B cell (primary cell): ENCODE data around the gene RPL13A. TPM values are rescaled to one million over a fixed set of nuclear protein-coding genes. Genes with fewer than 3 reads are reported as not detected.

ENCODE experiments used
- ATAC-seq: fragments of 200-7000 bp; cut with Tn5 transposase; one replicate; pipeline ENCODE4 v1.10.0; 2021; ENCODE audit warnings: low read depth, mild to moderate bottlenecking, moderate number of reproducible peaks, moderate library complexity
- CTCF ChIA-PET: fragments of 350-600 bp; sonication (Branson Sonifier 250); formaldehyde crosslinking; loops from one replicate; lab custom pipeline; 2021; ENCODE audit warnings: antibody characterized with exemption, inconsistent platforms; lab: Charles Lee
- POLR2A ChIA-PET: fragments of 350-600 bp; sonication (Branson Sonifier 250); formaldehyde crosslinking; loops from one replicate; lab custom pipeline; 2021; ENCODE audit warnings: antibody characterized with exemption; lab: Charles Lee
- DNase-seq: peaks from one replicate; pipeline ENCODE4 v3.0.0; 2013
- H2AFZ ChIP-seq: 2 replicates; pipeline ENCODE4 v1.6.1; 2012; ENCODE audit warnings: mild to moderate bottlenecking, low read depth, low read length; ENCODE audit not compliant: insufficient read depth, poor library complexity, severe bottlenecking
- H3K27ac ChIP-seq, 2 donors: 1 replicate in 1 of 2; 2 replicates in 1 of 2; pipeline ENCODE4 v1.5.1; 2012 to 2013; ENCODE audit warnings: low read length in 2 of 2, mild to moderate bottlenecking in 2 of 2, moderate library complexity in 1 of 2
- H3K27me3 ChIP-seq, 4 experiments: fragments of 200-600 bp in 1 of 4; sonication (generic) in 1 of 4; replicated peaks in 1 of 4; 1 replicate in 2 of 4; 2 replicates in 2 of 4; pipeline versions ENCODE4 v1.6.1 to v1.7.0; 2013 to 2016; ENCODE audit warnings: low read length in 3 of 4, mild to moderate bottlenecking in 2 of 4, mixed read lengths in 1 of 4, moderate library complexity in 1 of 4; ENCODE audit not compliant: insufficient read depth in 4 of 4, control insufficient read depth in 3 of 4; ENCODE audit errors: control extremely low read depth in 1 of 4
- H3K36me3 ChIP-seq, 2 experiments: replicated peaks in 1 of 2; 1 replicate in 1 of 2; 2 replicates in 1 of 2; pipeline versions ENCODE4 v1.6.1 to v1.7.1; 2013; ENCODE audit warnings: low read length in 1 of 2; ENCODE audit not compliant: insufficient read depth in 2 of 2, control insufficient read depth in 1 of 2; ENCODE audit errors: control extremely low read depth in 1 of 2, extremely low read depth in 1 of 2
- H3K4me1 ChIP-seq, 2 donors: fragments of 200-600 bp in 1 of 2; sonication (generic) in 1 of 2; 1 replicate in 1 of 2; 2 replicates in 1 of 2; pipeline versions ENCODE4 v1.5.1 to v1.6.1; 2013 to 2017; ENCODE audit warnings: low read length in 2 of 2; ENCODE audit not compliant: control insufficient read depth in 2 of 2, insufficient read depth in 2 of 2
- H3K4me2 ChIP-seq: replicated peaks from 2 replicates; pipeline ENCODE3; 2012; ENCODE audit warnings: mild to moderate bottlenecking, low read depth, low read length; ENCODE audit not compliant: poor library complexity, severe bottlenecking
- H3K4me3 ChIP-seq, 5 experiments: fragments of 200-600 bp in 1 of 5; sonication (generic) in 1 of 5; 1 replicate in 3 of 5; 2 replicates in 2 of 5; pipeline versions ENCODE4 v1.5.1 to v1.7.0; 2011 to 2016; ENCODE audit warnings: low read length in 4 of 5, mild to moderate bottlenecking in 4 of 5, low read depth in 2 of 5, control low read depth in 1 of 5, moderate library complexity in 1 of 5; ENCODE audit not compliant: insufficient read depth in 1 of 5; ENCODE audit errors: control extremely low read depth in 1 of 5, extremely low read depth in 1 of 5
- H3K79me2 ChIP-seq: fragments of 200-600 bp; sonication (generic); one replicate; pipeline ENCODE4 v1.6.0; 2016; ENCODE audit warnings: low read length; ENCODE audit not compliant: control insufficient read depth, insufficient read depth
- H3K9ac ChIP-seq: fragments of 200-600 bp; sonication (generic); 2 replicates; pipeline ENCODE4 v1.6.1; 2017; ENCODE audit warnings: mild to moderate bottlenecking, low read length, moderate library complexity
- H3K9me3 ChIP-seq, 3 donors: one replicate each; pipeline versions ENCODE4 v1.6.1 to v1.7.1; 2013; ENCODE audit warnings: low read length in 2 of 3; ENCODE audit not compliant: control insufficient read depth in 2 of 3, insufficient read depth in 1 of 3; ENCODE audit errors: control extremely low read depth in 1 of 3
- H4K20me1 ChIP-seq: 2 replicates; pipeline ENCODE4 v1.6.0; 2012; ENCODE audit warnings: mild to moderate bottlenecking, low read length; ENCODE audit not compliant: insufficient read depth, control insufficient read depth, poor library complexity, severe bottlenecking
- H3K27ac Mint-ChIP-seq: one replicate; pipeline ENCODE4 v1.8.0; 2021; ENCODE audit warnings: mixed read lengths
- H3K27me3 Mint-ChIP-seq: one replicate; pipeline ENCODE4 v1.8.0; 2021; ENCODE audit warnings: mixed read lengths
- H3K4me1 Mint-ChIP-seq: one replicate; pipeline ENCODE4 v1.8.0; 2021; ENCODE audit warnings: mixed read lengths
- H3K4me3 Mint-ChIP-seq: one replicate; pipeline ENCODE4 v1.8.0; 2021; ENCODE audit warnings: mixed read lengths
- H3K9me3 Mint-ChIP-seq: one replicate; pipeline ENCODE4 v1.8.0; 2022; ENCODE audit warnings: mixed read lengths; ENCODE audit not compliant: insufficient read depth
- EZH2 ChIP-seq: IDR thresholded peaks from 2 replicates; pipeline ENCODE4 v1.6.1; 2012; ENCODE audit warnings: borderline replicate concordance, low read depth, mild to moderate bottlenecking, moderate library complexity, low read length; ENCODE audit not compliant: insufficient read depth, poor library complexity, severe bottlenecking
- WGBS: methylation state at CpG from one replicate; pipeline ENCODE4 v1.1.5; 2013; ENCODE audit warnings: missing lambda C conversion rate; ENCODE audit not compliant: insufficient coverage; 5-methylcytosine and 5-hydroxymethylcytosine counted together
- intact Hi-C: fragments of 100-400 bp; cut with micrococcal nuclease; formaldehyde crosslinking; loops from one replicate; pipeline ENCODE4 v1.10.0; 2022
- polyA plus RNA-seq: library from polyadenylated mRNA; depleted of rRNA; stranded (reverse); fragments of >200 nt; gene quantifications from 2 replicates; pipeline ENCODE4 v1.2.3, GENCODE V29; 2012
- total RNA-seq, 2 donors: library from RNA; stranded (reverse); fragments of 120-200 nt in 1 of 2; gene quantifications; 1 replicate in 1 of 2; 2 replicates in 1 of 2; pipeline versions ENCODE4 v1.2.3 to v1.2.4, GENCODE V29; 2013 to 2022
- TF ChIP-seq, protein P1 (sequence below): fragments of 200-600 bp; IDR thresholded peaks from one replicate; pipeline ENCODE4 v1.8.0; 2022; ENCODE audit warnings: antibody characterized with exemption, mild to moderate bottlenecking

Gene RPL13A
- total and polyA plus RNA-seq, 2 donors (not counting 1 experiment from before 2014, with no cell fraction given): 5,457 to 6,298 TPM

DNA sequence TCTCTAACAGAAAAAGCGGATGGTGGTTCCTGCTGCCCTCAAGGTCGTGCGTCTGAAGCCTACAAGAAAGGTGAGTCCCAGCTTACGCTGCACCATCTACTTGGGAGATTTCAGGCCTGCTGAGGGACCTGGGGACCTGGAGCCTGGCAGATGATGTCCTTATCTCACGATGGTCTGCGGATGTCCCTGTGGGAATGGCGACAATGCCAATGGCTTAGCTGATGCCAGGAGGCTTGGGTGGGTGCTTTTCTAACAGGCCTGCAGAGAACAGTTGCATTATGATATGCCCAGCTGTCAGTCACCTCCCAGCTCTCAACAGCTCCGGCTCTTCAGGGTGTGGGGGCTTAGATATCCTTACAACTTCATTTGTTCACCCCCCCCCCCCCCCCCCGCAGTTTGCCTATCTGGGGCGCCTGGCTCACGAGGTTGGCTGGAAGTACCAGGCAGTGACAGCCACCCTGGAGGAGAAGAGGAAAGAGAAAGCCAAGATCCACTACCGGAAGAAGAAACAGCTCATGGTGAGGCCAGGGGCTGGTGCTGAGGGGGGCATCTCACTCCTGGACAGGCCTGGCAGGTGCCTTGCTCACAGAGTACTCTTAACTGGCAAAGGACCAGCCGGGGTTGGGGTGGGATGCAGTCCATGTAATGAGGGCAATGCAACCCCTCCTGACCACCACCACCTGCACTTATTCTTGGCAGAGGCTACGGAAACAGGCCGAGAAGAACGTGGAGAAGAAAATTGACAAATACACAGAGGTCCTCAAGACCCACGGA, 3.8 kb downstream of the RPL13A start:
- intact Hi-C loops: no loop called here
- H3K9me3 ChIP-seq: peaks cover 0 to 5% (median 0%) of the 10 kb centered on the region in 3 donors
- Mint-ChIP-seq H3K4me3 (peak overlapping the region; percentile 10), H3K27me3 (no peaks in the 10 kb centered on the region), H3K4me1 (peaks cover 58% of the 10 kb centered on the region), H3K9me3 (no peaks in the 10 kb centered on the region), H3K27ac (peak overlapping the region; percentile 53)
- peaks cover 17 to 50% of the 10 kb centered on the region in 2 donors for H3K4me1 ChIP-seq
- TF ChIP-seq, protein P1, sequence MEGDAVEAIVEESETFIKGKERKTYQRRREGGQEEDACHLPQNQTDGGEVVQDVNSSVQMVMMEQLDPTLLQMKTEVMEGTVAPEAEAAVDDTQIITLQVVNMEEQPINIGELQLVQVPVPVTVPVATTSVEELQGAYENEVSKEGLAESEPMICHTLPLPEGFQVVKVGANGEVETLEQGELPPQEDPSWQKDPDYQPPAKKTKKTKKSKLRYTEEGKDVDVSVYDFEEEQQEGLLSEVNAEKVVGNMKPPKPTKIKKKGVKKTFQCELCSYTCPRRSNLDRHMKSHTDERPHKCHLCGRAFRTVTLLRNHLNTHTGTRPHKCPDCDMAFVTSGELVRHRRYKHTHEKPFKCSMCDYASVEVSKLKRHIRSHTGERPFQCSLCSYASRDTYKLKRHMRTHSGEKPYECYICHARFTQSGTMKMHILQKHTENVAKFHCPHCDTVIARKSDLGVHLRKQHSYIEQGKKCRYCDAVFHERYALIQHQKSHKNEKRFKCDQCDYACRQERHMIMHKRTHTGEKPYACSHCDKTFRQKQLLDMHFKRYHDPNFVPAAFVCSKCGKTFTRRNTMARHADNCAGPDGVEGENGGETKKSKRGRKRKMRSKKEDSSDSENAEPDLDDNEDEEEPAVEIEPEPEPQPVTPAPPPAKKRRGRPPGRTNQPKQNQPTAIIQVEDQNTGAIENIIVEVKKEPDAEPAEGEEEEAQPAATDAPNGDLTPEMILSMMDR: no peak
- no peak for TF ChIP-seq EZH2
- H3K9ac ChIP-seq: no peak overlapping the region
- no peaks in the 10 kb centered on the region for H3K27me3 ChIP-seq
- H3K4me3 ChIP-seq: no peak overlapping the region
- no peak overlapping the region for H2AFZ ChIP-seq
- POLR2A ChIA-PET: interaction anchor here (0.6 to 1.9 kb wide), 3 partner anchors 8 to 40 kb away, joined by 3 to 7 read pairs (median 5); no protein-coding TSS in a partner anchor
- H3K79me2 ChIP-seq: peaks cover 39% of the 10 kb centered on the region
- H3K36me3 ChIP-seq: peaks cover 10 to 44% of the 10 kb centered on the region in 2 experiments
- H3K27ac ChIP-seq: peak overlapping the region in 1 of 2 donors; percentile 11
- 83% methylated on average over 9 of the region's 17 CpGs for WGBS
- ATAC-seq (no peak), DNase-seq (no peak)
- peaks cover 45% of the 10 kb centered on the region for H4K20me1 ChIP-seq
- CTCF ChIA-PET: no interaction called here
- no peak overlapping the region for H3K4me2 ChIP-seq
